ENCODE measurements around the gene C19orf67.

C19orf67 gene

GRCh38 chr19:14086098-14086497 is 515 bp upstream of the C19orf67 start:
- DNase-seq (ENCODE audit: low read depth, low spot score), result no peak

DNA sequence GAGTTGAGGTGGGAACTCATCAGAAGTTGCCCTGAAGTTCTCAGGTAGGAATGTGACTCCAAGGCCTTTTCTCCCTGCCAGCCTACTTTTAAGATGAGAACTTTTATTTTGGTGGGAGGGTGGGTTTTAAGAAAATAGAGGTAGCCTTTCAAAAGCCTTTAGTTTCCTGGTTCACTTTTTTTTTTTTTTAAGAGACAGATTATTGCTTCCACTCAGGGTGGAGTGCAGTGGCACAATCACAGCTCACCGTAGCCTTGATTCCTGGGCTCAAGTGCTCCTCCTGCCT is 3.0 kb downstream of the C19orf67 start:
- DNase-seq (ENCODE audit: low read depth, low spot score), result no peak

DNA sequence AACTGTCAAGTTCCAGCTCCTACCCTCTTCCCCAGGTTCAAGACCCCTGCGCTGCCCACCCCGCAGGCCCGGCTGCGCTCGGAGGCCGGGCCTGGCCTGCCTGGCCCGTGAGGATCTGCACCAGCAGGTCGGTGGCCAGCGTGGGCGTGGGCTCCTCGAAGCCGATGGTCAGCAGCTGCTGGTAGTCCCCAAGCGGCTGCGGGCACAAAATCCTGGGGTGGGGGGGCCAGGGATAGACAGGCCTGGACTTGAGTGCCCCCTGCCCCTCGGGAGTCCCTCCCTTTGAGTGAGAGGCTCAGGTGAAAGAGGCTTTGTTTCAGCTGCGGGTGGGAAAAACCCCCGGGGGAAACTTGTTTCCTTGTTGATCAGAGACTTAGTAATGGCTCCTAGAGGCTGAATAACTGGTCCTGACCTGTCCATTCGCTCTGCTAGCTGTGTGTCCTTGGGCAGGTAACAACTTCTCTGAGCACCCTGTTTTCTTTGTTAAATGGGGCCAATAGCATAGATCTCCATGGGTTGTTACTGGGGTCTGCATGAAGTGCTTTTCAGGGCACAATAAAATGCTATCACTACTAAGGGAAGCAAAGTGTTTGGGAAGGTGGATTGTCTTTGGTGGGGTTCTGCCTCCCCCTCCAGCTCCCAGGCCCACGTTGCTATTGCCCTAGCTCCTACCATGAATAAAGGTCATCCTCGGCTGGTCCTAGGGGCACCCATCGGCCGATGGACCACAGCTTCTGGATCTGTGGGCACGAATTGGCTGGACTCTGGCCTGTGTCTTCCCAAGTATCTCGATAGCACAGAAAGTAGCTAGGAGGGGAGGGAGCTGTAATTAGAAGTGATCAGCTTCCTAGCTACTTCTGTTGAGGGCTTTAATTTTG is 3.5 kb downstream of the C19orf67 start:
- no peak for DNase-seq (ENCODE audit: low read depth, low spot score)

- peak; percentile 99 for DNase-seq (ENCODE audit: low read depth, low spot score)
These were observed 4.4 kb downstream of the C19orf67 start for GRCh38 chr19:14080887-14081796.

GRCh38 chr19:14078411-14078810 is 7.2 kb downstream of the C19orf67 start:
- no peak for DNase-seq (ENCODE audit: low read depth, low spot score)

DNA sequence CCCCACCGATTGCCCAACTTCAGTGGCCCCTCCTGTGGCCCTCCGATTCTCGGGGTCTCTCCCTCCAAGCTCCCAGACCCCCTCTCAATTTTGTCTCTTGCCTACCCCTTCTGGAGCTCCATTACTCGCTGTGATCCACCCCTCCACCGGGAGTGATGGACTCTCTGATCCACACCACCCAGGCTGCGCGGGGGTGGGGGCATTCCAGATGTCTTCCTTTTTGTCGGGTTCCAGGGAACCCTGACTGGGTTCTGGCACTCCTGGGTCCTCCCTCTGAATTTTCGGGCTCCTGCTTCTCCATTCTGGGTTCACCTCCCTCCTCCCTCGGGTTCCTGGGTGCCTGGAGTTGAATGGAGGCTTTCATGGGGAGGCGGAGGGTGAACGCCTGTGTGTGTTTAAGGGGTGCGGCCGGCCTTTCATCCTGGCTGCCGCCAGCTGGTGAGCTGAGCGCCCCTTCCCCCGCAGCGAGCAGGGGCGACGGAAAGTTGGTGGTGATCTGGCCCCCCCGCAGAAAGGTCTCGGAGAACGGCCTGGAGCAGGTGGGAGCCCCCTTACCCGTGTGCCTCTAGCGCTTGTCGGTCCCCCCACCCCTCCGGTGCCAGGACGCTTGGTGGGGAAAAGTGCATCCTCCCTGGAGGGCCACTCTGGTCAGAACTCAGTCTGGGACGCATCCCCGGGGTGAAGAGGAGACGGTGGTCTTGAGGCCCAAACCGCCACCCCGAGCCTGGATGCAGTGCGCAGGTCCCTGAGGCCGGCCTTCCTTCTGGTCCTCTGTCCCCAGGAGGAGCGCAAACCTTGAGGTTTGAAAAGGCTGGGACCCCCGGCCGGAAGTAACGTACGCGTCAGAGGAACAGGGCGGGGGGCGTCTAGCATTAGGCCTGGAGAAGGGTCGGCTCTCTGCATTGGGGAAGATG is 11.4 kb downstream of the C19orf67 start:
- DNase-seq (ENCODE audit: low read depth, low spot score), result no peak

GRCh38 chr19:14073261-14073924 is 12.2 kb downstream of the C19orf67 start:
- peak; percentile 57 for DNase-seq (ENCODE audit: low read depth, low spot score)

DNA sequence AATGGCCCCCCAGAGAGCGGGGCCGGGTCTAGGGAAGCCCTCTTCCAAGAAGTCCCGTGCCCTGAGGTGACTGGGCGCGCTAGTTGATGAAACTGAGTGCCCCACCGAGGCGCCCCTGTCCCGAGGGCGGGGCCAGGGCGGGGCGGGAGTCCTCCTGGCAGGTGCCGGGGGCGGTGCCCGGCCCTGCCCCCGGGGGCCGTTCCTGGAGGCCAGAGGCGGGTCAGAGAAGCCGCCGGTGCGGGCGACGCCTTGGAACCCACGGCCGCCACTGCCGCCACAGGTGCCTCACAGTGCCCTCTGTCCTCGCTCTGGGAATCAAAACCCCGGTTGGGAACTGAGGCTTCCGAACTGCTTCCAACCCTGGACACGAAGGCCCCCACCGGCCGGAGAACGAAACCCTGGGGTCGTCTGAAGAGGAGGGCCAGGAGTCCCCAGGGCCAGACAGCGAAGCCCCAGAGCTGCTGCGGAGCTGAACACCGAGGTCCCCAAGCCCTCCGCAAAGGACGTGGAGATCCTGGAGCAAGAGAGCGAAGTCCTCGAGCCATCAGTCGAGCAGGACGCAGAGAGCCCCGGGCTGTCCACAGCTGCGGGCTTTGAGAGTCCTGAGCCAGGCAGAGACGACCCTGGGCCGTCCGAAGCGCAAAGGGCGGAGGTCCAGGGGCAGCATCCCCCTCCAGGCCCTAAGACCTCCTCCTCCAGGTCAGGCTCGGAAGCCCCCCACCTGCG is 12.9 kb downstream of the C19orf67 start, which contains the start of gene MISP3:
Gene MISP3 (plus strand): TSS at position 252 of the 726 bp plus-strand sequence. CDS start 524 bp downstream, outside the sequence.
- peak; percentile 42 for DNase-seq (ENCODE audit: low read depth, low spot score)

DNA sequence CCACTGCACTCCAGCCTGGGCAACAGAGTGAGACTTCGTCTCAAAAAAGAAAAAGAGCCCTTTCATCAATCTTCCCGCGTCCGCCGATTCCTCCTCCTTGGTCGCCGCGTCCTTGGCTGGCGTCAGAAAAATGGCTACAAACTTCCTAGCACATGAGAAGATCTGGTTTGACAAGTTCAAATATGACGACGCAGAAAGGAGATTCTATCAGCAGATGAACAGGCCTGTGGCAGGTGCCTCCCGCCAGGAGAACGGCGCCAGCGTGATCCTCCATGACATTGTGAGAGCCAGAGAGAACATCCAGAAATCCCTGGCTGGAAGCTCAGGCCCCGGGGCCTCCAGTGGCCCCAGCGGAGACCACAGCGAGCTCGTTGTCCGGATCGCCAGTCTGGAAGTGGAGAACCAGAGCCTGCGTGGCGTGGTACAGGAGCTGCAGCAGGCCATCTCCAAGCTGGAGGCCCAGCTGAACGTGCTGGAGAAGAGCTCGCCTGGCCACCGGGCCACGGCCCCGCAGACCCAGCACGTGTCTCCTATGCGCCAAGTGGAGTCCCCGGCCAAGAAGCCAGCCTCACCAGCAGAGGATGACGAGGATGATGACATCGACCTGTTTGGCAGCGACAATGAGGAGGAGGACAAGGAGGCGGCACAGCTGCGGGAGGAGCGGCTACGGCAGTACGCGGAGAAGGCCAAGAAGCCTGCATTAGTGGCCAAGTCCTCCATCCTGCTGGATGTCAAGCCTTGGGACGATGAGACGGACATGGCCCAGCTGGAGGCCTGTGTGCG is 15.1 kb downstream of the C19orf67 start:
- DNase-seq (ENCODE audit: low read depth, low spot score), result no peak

DNA sequence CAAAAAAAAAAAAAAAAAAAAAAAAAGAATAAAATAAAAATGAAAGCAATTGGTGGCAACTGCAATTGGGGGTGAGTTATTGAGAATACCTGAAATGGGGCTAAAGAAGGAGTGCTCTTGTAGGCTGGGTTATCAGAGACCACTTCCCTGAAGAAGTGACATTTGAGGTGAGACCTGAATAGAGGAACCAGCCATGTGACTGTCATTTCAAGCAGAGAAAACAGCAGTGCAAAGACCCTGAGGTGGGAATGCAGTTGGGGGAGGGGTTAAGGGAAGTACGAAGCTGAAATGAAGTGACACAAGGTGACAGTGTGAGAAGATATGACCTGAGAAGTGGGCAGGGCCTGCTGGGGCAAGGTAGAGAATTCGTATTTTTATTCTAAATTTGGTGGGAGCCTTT is 19.4 kb downstream of the C19orf67 start:
- no peak for DNase-seq (ENCODE audit: low read depth, low spot score)

DNA sequence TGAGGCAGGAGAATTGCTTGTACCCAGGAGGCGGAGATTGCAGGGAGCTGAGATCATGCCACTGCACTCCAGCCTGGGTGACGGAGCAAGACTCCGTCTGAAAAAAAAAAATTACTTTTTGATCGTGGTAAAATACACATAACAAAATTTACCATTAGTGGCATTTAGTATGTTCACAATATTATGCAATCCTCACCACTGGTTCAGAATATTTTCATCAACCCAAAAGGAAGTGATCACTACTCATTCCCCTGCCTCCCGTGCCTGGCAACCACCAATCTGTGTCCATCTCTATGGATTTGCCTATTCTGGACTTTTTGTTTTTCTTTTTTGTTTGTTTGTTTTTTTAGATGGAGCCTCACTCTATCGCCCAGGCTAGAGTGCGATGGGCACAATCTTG is 22.5 kb downstream of the C19orf67 start:
- DNase-seq (ENCODE audit: low read depth, low spot score), result no peak

- DNase-seq (ENCODE audit: low read depth, low spot score), result no peak
These were observed 23.1 kb downstream of the C19orf67 start for GRCh38 chr19:14062558-14062855.

DNA sequence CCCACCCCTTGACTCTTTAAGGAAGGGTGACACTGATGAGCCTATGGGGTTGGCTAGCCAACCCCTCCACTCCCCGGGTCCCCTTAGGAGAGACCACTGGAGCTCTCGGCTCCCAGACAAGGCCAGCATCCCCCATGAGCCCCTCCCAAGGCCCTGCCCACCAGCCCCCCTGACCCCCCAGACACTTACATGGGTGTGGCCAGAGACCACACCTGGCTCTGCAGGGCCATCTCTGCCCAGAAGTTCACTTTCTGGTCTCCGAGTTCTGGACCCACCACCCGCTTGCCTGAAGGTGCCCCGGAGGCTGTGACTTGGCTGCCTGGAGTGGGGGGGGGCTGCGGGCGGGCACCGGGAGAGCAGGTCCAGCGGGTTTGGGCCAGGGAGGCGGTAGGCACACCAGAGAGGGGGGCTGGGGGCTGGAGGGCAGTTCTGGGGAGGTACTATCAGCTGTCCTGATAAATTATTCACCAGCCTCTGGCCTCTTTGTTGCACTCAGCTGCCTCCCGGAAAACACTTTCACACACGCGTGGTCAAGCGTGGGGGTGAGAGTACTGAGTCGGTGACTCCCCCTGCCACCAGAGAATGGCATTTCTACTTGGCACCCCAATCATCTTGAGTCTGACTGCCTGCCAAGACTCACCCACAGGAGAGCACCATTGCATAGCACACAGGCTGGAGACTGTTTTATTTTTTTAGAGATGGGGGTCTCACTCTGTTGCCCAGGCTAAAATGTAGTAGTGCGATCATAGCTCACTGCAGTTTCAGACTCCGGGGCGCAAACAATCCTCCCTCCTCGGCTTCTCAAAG is 23.6 kb downstream of the C19orf67 start, which contains the start of gene PALM3:
Gene PALM3 (minus strand): TSS at position 326 of the 807 bp plus-strand sequence. CDS start 96 bp downstream, at position 230.
- no peak for DNase-seq (ENCODE audit: low read depth, low spot score)

GRCh38 chr19:14061081-14061749 is 24.4 kb downstream of the C19orf67 start:
- no peak for DNase-seq (ENCODE audit: low read depth, low spot score)

GRCh38 chr19:14059652-14060155 is 25.9 kb downstream of the C19orf67 start:
- DNase-seq (ENCODE audit: low read depth, low spot score), result no peak

DNA sequence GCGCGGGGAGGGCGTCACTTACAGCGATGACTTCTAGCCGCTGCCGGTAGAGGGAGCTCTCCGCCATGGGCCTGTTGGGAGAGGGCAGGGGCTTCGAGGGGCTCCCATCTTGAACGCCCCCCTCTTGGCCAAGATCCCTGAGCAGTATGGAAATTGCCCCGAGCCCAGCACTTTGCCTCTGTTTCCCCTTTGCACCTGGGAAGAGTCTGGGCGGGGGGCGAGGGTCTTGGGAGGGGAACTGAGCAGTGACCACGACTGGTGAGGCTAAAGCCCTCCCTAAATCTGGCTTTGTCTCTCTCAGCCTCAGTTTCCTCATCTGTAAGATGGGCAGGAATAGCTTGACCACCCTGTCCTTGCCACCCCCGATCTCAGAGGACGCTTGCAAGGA is 26.5 kb downstream of the C19orf67 start:
- peak; percentile 26 for DNase-seq (ENCODE audit: low read depth, low spot score)

GRCh38 chr19:14058182-14059092 is 27.1 kb downstream of the C19orf67 start:
- DNase-seq (ENCODE audit: low read depth, low spot score), result no peak
